NOMO-1 treated with dmso at 0.1 percent for 144 hours (cell line): ENCODE results near the gene AGO4.
"Not testable (repeated sequence)": the region's sequence is repeated elsewhere in the genome, so short reads cannot be mapped to it uniquely, and the experiment has no call there.

Experiments
- DNase-seq: peaks from one replicate; lab custom pipeline; 2025; ENCODE audit not compliant: unreplicated experiment; lab: John Stamatoyannopoulos, UW

Gene AGO4

GRCh38 chr1:35807614-35808449 lies at the start of gene AGO4:
Gene AGO4, plus strand, starts transcription at chr1:35808016. Its CDS starts 401 bp downstream, at chr1:35808417.
- DNase-seq, result no peak

DNA sequence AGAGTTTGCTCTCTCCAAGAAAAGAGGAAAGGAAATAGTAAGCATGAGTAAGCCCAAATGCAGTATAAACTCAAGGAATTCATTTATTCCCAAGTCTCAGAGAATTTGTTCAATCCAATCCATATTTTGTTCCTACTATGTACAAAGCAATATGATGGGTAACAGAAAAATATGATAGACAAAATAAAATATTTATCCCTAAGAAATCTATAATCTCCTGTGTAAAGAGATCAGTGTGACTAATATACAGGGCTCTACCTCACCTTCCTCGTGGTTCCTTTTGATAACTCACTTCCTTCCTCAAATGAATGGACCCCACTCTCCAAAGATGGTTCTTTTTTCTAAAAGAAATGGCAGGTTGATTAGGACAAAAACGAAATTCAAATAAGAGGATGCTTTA lies 45.7 kb upstream of the AGO4 start:
- DNase-seq, result no peak

DNA sequence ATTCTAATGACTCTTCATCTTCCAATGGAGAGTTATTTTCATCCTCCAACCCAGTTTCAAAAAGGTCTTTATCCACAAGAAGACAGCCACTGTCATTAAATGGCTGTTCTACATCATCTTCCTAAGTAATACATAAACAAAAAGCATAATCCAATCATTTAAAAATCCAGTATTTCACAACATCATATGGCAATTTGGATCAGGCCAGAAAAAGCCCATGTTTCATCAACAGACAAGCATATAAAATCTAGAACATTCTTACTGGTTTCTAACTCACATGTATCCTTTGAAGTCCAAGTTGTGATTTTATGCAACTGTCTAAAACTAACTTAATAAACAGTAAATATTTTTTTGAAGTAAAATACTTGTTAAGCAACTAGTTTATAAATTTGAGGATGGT lies 44.6 kb upstream of the AGO4 start:
- no peak for DNase-seq

DNA sequence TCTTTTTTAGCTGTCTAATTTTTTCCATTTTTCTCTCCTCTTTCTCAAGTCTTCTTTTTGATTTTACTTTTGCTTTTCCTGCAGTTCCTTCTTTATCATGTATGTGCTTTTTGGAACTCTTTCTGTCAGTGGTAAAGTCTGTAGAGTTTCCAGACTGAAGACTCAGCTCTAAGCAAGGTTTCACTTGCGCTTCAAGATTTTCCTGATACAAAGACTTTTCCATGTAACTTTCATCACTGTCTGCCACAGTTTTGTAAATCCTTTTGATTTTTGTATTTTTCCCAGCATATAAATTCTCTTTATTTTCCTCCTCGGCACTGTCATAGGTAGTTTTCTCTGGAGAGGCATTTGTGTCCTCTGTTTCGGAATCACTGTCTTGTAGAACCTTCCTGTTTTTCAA lies 43.5 kb upstream of the AGO4 start:
- no peak for DNase-seq

- DNase-seq, result no peak
Measured at GRCh38 chr1:35768350-35769187, 39.2 kb upstream of the AGO4 start.

DNA sequence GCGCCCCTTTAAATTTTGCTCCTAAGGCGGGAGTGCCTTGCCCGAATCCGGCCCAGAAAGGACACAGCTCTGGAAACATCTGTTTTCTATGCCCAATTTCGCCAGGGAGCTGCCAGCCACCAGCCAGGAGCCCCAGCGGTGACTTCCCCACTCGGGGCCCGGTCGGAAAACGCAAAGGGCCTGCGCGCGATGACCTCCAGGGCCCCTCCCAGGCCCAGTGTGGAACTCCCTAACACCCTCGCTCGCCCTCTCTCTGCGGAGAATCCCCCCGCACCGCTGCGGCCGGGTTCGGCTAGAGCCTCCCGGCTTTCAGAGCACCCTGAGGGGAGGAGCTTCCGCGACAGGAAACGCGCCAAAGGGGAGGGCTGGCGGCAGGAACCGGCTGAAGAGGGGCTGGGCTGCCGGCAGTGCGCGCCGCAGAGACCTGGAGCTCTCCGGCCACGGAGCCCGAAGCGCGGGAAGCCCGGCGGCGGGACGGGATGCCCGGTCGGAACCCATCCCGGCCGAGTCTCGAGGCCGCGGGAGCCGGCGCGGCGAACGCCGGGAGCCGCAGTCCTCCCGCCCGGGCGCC lies 38.5 kb upstream of the AGO4 start:
- peak; percentile 86 for DNase-seq

DNA sequence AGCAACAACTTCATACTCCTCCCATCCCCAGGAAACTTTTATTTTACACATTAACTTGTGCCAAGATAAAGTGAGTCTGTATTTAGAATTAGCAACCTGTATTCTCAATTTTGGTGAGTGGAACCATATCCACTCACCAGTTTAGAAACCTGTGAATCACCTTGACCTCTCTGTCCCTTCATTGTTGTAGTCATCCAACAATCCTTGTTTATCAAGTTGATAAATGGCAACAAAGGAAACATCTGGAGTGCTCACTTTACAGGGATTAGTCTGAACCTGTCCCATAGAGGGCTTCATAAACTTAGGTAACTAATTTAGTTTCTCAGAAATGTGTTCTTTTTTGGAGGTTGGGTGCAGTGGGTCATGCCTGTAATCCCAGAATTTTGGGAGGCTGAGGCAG lies 34.1 kb upstream of the AGO4 start:
- DNase-seq, result no peak

DNA sequence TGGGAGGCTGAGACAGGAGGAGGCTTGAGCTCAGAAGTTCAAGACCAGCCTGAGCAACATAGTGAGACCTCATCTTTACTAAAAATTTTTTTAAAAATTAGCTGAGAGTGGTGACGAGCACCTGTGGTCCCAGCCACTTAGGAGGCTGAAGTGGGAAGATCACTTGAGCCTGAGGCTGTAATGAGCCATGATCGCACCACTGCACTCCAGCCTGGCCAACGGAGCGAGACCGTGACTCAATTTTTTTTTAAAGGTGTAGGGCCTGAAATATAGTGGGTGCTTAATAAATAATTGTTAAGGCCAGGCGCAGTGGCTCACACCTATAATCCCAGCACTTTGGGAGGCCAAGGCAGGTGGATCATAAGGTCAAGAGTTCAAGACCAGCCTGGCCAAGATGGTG lies 31.6 kb upstream of the AGO4 start:
- DNase-seq, result not testable (repeated sequence)

GRCh38 chr1:35777109-35777508 lies 30.7 kb upstream of the AGO4 start:
- DNase-seq, result no peak

GRCh38 chr1:35783055-35783583 lies 24.7 kb upstream of the AGO4 start:
- no peak for DNase-seq

GRCh38 chr1:35784364-35784763 lies 23.5 kb upstream of the AGO4 start:
- not testable (repeated sequence) for DNase-seq

- no peak for DNase-seq
Measured at GRCh38 chr1:35788139-35788538, 19.7 kb upstream of the AGO4 start.

GRCh38 chr1:35790670-35791069 lies 17.1 kb upstream of the AGO4 start:
- DNase-seq, result no peak

GRCh38 chr1:35795295-35795694 lies 12.5 kb upstream of the AGO4 start:
- DNase-seq, result no peak

GRCh38 chr1:35797380-35797779 lies 10.4 kb upstream of the AGO4 start:
- peak; percentile 60 for DNase-seq

- not testable (repeated sequence) for DNase-seq
Measured at GRCh38 chr1:35798019-35798418, 9.8 kb upstream of the AGO4 start.

GRCh38 chr1:35800167-35800887 lies 7.5 kb upstream of the AGO4 start:
- peak; percentile 91 for DNase-seq

- DNase-seq, result no peak
Measured at GRCh38 chr1:35808450-35809113, 766 bp downstream of the AGO4 start.

DNA sequence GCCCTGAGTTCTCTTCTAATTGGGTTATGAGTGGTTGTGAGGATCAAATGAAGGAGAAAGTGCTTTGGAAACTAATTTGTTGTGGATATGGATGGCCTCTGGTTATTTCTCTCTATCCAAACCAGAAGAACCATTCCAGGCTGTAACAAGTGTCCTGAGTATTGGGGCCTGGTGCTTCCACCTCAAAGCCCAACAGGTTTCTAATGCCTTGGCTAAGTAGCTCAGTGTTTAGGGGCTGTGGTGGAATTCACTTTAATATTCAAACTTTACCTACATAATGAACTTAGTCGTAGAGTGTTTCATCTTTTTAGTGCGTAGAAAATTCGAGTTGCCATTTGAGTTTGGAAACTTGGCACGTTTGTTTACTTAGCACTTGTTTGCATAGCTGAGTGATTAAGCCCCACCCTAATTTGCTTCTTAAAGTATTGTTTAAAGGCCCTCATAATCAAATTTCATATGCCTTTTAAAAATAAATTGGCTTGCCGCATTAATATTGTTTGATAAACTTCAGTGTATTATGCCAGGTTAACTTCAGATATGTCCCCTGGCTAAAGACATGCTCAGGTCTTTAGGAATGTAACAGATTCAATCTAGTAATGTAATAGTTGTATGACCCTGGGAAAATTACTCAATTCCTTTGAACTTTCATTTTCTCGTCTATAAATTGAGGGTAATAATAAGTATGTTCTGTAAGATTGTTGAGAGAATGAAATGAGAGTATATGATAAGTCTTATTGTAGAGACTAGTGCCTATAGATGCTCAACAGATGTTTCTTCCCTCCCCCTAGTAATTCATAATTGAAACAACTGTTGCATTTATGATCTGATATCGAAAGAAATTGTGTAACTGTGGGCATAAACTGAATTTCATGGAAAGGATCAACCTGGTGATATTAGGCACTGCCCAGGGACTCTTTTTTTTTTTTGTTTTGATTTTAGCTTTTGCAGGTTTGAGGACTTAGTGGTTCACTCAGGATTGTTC lies 1.6 kb downstream of the AGO4 start:
- no peak for DNase-seq
